H4 (cell line): ENCODE data around the gene TASOR2. TPM values are rescaled to one million over a fixed set of nuclear protein-coding genes. Genes with fewer than 3 reads are reported as not detected.

Experiments
- DNase-seq: peaks from one replicate; pipeline ENCODE4 v3.0.0-alpha.2; 2015; ENCODE audit warnings: low spot score
- total RNA-seq: library from RNA; depleted of rRNA; stranded (reverse); fragments of >200 nt; shearing (Covaris generic); gene quantifications from 2 replicates; pipeline ENCODE4 v1.2.3, GENCODE V29; 2014

The TASOR2 gene
- total RNA-seq, 1 experiment from 2014 or later = 42.4 TPM

GRCh38 chr10:5683065-5683464, 1.6 kb upstream of the TASOR2 start:
- DNase-seq = no peak

DNA sequence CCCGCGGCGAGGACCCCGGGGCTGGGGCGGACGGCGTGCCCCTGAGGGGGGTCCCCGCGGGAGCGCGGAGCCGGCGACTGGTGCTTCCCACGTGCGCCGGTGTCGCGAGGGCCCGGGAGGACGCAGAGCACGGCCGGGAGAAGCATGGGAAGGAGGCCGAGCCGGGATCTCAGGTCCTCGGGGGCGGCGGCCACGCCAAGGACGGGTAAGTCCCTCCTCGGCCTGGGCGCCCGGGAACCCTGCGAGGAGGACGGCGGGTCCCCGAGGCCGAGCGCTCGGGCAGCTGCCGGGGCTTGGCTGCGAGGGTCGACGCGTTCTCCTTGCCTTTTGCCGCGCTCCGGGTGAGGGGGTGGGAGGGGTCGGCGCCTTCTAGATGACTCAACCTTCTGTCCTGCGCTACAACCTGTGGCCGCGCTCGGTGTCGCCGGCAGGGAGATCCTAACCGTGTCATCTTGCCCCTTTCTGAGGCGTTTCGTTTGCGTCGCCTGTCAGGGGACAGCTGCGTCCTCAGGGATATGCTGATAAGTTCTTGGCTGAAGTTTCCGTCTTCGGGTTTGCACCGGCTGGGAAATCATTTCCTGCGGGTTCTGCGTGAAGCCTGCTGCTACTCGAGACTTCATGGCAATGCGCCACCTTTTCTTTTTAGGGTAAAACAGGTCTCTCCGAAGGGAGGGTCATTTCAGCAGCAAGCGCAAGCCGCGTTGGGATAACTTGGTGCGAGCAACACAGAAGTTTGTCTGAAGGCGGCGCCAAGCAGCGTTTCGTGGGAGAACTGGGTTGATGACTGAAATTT, 529 bp downstream of the TASOR2 start:
- DNase-seq = peak; percentile 45

GRCh38 chr10:5685764-5686240, 1.2 kb downstream of the TASOR2 start:
- no peak for DNase-seq

GRCh38 chr10:5688587-5688986, 3.9 kb downstream of the TASOR2 start:
- no peak for DNase-seq

DNA sequence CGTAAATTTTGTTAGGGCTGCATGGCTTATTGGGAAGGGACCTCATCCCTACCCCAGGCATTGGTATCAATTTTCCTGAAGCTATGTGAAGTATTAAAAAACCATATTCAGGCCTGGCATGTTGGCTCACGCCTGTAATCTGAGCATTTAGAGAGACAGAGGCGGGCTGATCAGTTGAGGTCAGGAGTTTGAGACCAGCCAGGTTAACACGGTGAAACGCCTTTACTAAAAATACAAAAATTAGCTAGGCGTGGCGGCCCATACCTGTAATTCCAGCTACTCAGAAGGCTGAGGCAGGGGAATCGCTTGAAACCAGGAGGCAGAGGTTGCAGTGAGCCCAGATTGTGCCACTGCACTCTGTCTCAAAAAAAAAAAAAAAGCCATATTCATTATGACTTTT, 7.1 kb downstream of the TASOR2 start:
- no peak for DNase-seq

DNA sequence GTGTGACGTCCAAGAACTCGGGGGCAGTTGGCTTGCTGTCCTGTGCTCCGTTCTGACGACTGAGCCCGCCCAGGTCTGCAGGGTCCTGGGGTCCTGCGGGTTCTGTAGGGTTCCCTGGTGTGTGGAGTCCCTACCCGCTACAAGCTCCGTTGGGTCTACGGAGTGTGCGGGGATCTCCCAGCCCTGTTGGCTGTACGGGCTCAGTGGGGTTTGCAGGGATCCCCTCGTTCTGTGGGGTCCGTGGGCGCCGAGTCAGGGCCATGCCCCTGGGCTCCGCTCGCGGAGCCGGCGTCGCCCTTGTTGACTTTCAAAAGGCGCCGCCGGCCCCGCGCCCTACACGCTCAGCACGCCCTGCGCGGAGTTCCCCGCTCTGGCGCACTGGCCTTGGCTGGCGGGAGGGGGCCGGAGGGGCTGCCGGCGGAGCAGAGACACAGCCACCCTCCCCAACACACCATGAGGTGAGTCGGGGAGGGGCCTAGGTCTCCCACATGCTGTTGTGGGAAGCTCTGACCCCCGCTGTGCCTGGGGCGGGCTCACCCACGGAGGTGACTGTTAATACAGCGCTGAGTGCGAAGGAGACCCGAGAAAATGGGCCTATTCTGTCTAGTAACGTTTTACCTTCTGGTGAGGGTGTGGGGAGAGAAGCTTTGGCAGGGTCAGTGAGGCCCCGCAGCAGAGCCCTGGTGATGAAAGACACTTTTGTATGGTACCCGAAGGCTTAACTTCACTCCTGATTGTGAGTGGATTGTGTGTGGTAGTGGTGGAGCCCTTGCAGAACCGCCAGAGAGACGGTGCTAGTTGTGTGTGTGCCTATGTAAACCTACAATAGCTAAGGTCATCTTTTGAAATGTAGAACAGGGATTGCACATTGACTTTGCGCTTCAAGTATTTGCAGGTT, 8.1 kb downstream of the TASOR2 start:
- DNase-seq = no peak

DNA sequence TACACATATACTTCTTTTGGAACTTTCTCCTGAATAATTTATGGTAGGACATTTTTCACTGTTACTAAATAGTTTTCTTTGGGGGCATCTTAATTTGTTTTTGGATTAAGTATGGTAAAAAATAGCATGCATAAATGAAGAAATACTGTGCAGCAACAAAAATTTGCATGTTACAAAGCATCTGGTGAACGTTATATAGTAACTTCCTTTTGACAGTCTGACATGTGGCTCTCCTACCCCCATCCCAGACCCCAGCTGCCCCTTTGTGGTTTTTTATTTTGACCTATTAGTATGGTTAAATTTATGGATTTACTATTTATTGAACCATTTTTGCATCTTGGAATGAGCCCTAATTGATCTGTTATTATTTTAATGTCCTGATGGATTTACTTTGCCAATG, 9.9 kb downstream of the TASOR2 start:
- no peak for DNase-seq

DNA sequence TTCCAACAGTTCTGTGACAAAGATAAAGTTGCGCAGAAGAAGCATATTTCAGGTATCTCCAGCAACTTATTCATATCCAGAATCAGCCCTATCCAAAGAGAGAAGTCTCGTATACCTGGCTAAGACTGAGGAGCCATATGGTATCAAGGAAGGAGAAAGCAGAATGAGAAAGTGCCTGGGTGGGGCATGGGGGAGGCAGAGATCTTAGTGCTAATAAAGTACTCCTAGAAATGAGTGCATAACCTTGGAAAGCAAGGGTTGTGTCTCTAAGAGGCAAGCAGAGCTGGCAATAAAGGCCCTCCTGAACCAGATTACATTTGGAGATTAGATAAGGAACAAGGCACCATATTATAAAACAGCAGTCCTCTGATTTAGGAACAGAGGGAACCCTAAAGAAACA, 12.7 kb downstream of the TASOR2 start:
- no peak for DNase-seq

DNA sequence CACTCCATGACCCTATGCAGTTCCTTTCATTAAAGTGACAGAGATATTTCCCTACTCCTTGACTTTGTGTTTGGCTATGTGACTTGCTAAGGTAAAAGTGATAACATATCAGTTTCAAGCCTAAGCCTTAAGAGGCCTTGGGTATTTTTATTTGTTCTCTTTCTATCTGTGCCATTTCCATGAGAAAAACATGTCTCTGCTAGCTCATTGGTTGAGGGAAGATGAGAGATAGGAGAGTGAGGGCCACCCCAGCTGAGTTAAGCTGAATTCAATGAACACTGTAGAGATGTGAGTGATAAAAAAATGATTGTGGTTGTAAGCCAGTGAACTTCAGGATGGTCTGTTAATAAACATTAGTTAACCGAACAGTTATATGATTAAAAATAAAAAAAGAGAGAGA, 13.4 kb downstream of the TASOR2 start:
- DNase-seq = no peak

- DNase-seq = no peak
These were observed 23.7 kb downstream of the TASOR2 start for GRCh38 chr10:5708356-5708755.

DNA sequence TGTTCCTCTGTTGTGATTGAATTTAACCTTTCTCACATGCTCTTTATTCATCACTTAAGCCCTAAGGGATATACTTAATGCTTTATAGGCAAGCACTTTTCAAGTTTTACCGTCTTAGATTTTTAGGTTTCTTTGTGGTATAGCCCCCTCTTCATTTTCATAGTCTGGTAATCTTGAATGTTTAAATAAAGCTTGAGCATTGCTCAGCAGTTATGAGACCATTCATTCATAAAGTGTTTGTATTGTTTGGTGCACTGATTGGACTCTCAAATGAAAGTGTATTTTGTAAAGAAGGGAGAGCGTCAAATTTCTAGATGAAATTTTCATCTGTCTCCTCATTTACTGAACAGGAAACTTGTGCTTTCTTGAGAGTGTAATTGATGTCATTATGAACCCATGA, 25.2 kb downstream of the TASOR2 start:
- no peak for DNase-seq

- no peak for DNase-seq
These were observed 26.2 kb downstream of the TASOR2 start for GRCh38 chr10:5710859-5711258.

DNA sequence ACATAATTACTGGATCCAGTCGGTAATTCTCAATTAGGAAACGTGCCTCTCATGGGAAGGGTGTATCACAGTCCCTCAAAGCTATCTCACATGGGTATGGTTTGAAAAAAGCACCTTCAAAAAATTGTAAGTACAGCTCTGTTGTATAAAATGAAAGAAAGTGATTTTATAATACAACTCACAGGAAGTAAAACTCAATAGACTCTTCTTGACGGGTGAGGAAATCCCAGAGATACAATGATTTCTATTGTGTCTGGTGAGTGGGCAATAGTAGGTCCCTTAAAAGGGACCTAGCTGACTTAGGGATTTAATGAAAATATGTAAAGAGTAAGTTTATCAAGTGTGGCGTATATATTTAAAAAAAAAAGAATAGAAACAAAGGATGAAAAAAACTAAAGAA, 27.0 kb downstream of the TASOR2 start:
- DNase-seq = no peak

DNA sequence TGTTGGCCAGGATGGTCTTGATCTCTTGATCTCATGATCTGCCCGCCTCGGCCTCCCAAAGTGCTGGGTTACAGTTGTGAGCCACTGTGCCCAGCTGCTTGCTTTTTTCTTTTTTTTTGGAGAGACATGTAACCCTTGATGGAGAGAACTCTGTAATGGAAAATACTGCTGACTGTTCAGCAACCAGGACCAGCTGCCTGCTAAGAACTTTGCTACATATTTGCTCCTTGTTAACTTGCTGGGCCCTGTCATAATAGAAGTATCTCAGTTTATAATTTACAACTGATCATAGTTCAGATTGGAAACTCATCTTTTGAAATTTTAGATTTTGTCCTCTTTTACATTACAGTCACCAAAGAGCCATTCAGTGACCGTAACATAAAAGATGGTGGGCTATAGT, 34.9 kb downstream of the TASOR2 start:
- DNase-seq = no peak

DNA sequence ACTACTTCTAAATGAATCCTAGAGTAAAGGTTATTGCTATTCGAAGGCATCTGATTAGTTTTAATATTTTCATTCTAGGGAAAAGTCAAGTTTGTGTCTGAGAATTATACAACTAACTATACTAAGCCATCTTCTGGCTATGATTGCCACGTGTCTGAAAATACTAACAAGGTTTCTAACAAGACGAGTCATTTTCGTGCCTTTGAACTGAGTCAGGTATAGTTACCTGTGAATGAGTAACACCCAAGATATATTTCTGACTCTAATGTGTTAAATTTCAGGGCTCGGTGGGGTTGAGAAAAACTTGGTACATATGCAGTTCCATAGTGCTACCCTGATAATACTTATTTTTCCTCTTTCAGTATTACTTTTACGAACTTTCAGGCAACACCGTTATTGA, 35.5 kb downstream of the TASOR2 start:
- no peak for DNase-seq

DNA sequence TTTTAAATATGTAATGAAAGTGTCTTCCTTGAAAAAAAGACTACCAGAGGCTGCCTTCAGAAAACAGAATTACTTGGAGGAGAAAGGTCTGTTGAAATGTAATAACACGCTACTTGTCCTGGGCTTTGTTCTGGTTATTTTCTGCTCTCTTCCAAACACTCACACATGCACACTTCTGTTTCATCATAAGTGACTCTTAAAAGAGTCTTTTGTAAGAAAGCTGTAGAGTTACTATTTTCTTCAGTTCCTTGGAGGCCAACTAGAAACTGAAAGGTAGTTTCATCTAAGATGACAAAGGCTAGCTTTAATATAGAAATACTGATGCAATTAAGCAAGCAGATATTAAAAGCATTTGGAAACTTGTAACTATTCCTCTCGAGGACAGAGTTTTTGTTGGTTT, 39.1 kb downstream of the TASOR2 start:
- DNase-seq = no peak

- no peak for DNase-seq
These were observed 46.1 kb downstream of the TASOR2 start for GRCh38 chr10:5730766-5731165.

DNA sequence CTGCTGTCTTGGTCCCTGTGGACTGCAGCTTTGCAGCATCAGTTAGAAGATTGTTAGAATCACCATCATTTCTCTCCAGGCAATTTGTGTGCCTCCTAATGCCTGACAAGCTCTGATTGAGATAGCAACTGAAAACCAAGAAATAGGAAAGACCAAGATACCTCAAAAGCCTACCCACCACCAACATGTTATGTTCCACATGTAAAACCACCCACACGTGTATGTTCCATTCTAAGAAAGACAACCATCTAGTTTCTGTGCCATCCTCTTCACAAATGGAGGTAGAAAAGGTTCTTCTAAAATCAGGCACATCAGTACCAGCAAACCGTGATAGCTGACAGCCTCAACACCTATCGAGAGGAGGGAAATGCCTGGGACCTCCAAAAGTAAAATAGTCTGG, 46.9 kb downstream of the TASOR2 start:
- DNase-seq = no peak

GRCh38 chr10:5732141-5732540, 47.5 kb downstream of the TASOR2 start:
- DNase-seq = no peak
